Esophagus squamous epithelium (tissue), 5 donors: ENCODE results near the gene BMP8A. TPM values are rescaled to one million over a fixed set of nuclear protein-coding genes. Genes with fewer than 3 reads are reported as not detected.
"Not testable (repeated sequence)": the region's sequence is repeated elsewhere in the genome, so short reads cannot be mapped to it uniquely, and the experiment has no call there.

Experiments used
- DNase-seq: peaks from one replicate; lab custom pipeline; 2025; lab: John Stamatoyannopoulos, UW
- H3K27ac ChIP-seq, 4 donors: fragments of 200-600 bp; sonication (generic); one replicate each; pipeline ENCODE4 v1.5.1; 2016 to 2019; ENCODE audit warnings: mild to moderate bottlenecking in 1 of 4
- H3K27me3 ChIP-seq, 4 donors: fragments of 200-600 bp; sonication (generic); 1 replicate in 3 of 4; 2 replicates in 1 of 4; pipeline versions ENCODE4 v1.5.1 to v1.6.0; 2017 to 2021; ENCODE audit warnings: antibody characterized with exemption in 1 of 4
- H3K36me3 ChIP-seq, 3 donors: fragments of 200-600 bp; sonication (generic); one replicate each; pipeline ENCODE4 v1.5.1; 2016 to 2019
- H3K4me1 ChIP-seq, 3 donors: fragments of 200-600 bp; sonication (generic); one replicate each; pipeline ENCODE4 v1.5.1; 2017 to 2019
- H3K4me3 ChIP-seq, 4 donors: fragments of 200-600 bp; sonication (generic); 1 replicate in 3 of 4; 2 replicates in 1 of 4; pipeline ENCODE4 v1.5.1; 2016 to 2019; ENCODE audit warnings: mild to moderate bottlenecking in 2 of 4, moderate library complexity in 1 of 4
- H3K9me3 ChIP-seq, 3 donors: fragments of 200-600 bp; sonication (generic); one replicate each; pipeline ENCODE4 v1.5.1; 2016 to 2019
- CTCF ChIP-seq, 6 experiments: fragments of 450-650 bp in 4 of 6; fragments of 200-600 bp in 2 of 6; sonication (generic) in 2 of 6; IDR thresholded peaks; one replicate each; pipeline ENCODE4 v1.5.1; 2016 to 2019; ENCODE audit warnings: antibody characterized with exemption in 6 of 6, mild to moderate bottlenecking in 4 of 6, moderate library complexity in 4 of 6
- POLR2A ChIP-seq, 4 donors: fragments of 450-650 bp; IDR thresholded peaks; one replicate each; pipeline ENCODE4 v1.6.1; 2017; ENCODE audit warnings: antibody characterized with exemption in 4 of 4, mild to moderate bottlenecking in 4 of 4, moderate library complexity in 3 of 4
- WGBS, 2 donors: methylation state at CpG; one replicate each; pipeline ENCODE4 v1.1.5; 2018; 5-methylcytosine and 5-hydroxymethylcytosine counted together
- intact Hi-C: fragments of 100-400 bp; cut with DNase I; formaldehyde crosslinking; loops from one replicate; pipeline ENCODE4 v1.15.0; 2022
- total RNA-seq, 4 donors: library from RNA; depleted of rRNA; stranded (reverse); fragments of >200 nt; gene quantifications; one replicate each; pipeline ENCODE4 v1.1.0, GENCODE V29; 2016
- donor health status: DM: yes; HTN: yes; CAD: no.

The BMP8A gene
- total RNA-seq, 4 donors from 2014 or later, result 0.13 to 0.38 TPM; not detected in 2

GRCh38 chr1:39489567-39490239, 1.7 kb upstream of the BMP8A start:
- peaks cover 0 to 49% (median 0%) of the 10 kb centered on the region in 4 donors for H3K27me3 ChIP-seq
- TF ChIP-seq POLR2A (IDR thresholded peaks at IDR 0.05) (no peak), CTCF (IDR thresholded peaks at IDR 0.05) (no peak)
- no peaks in the 10 kb centered on the region for H3K9me3 ChIP-seq
- H3K4me1 ChIP-seq, result peaks cover 4 to 27% (median 15%) of the 10 kb centered on the region in 3 donors
- H3K27ac ChIP-seq, result no peak overlapping the region
- intact Hi-C loops, result no loop called here
- no peak overlapping the region for H3K4me3 ChIP-seq
- H3K36me3 ChIP-seq, result peaks cover 0 to 34% (median 11%) of the 10 kb centered on the region in 3 donors
- 58 to 62% methylated on average over 10 to 12 of the region's 13 CpGs for WGBS, 2 donors
- no peak for DNase-seq

- TF ChIP-seq CTCF (IDR thresholded peaks at IDR 0.05) (no peak), POLR2A (IDR thresholded peaks at IDR 0.05) (no peak)
These were observed 765 bp upstream of the BMP8A start for GRCh38 chr1:39490596-39491145.

GRCh38 chr1:39492118-39493042, 944 bp downstream of the BMP8A start:
- H3K9me3 ChIP-seq, H3K27ac ChIP-seq, H3K36me3 ChIP-seq, intact Hi-C loops, DNase-seq: not testable (repeated sequence)
- peaks cover 4 to 27% (median 15%) of the 10 kb centered on the region in 3 donors for H3K4me1 ChIP-seq
- WGBS, 2 donors, result 42 to 72% methylated on average over 8 to 13 of the region's 67 CpGs
- H3K27me3 ChIP-seq, result peaks cover 0 to 64% (median 0%) of the 10 kb centered on the region in 4 donors
- H3K4me3 ChIP-seq, result peak overlapping the region in 2 of 4 donors; percentile 52 to 68

More at GRCh38 chr1:39490596-39491145, 765 bp upstream of the BMP8A start:
- DNase-seq, result no peak
- 5 to 50% methylated on average over 1 to 11 of the region's 32 CpGs for WGBS, 2 donors
- H3K27ac ChIP-seq, result peak overlapping the region in 1 of 4 donors; percentile 40
- H3K27me3 ChIP-seq, result peaks cover 0 to 54% (median 0%) of the 10 kb centered on the region in 4 donors
- intact Hi-C loops, result no loop called here
- H3K36me3 ChIP-seq, result peaks cover 0 to 24% (median 2%) of the 10 kb centered on the region in 3 donors
- peak overlapping the region; percentile 35 to 68 (median 44) for H3K4me3 ChIP-seq
- peaks cover 4 to 27% (median 15%) of the 10 kb centered on the region in 3 donors for H3K4me1 ChIP-seq
- no peaks in the 10 kb centered on the region for H3K9me3 ChIP-seq

- H3K36me3 ChIP-seq, H3K9me3 ChIP-seq, H3K27ac ChIP-seq, H3K4me3 ChIP-seq, DNase-seq, intact Hi-C loops: not testable (repeated sequence)
- Histone ChIP-seq H3K4me1 (peaks cover 4 to 27% (median 15%) of the 10 kb centered on the region in 3 donors), H3K27me3 (peaks cover 0 to 67% (median 0%) of the 10 kb centered on the region in 4 donors)
- WGBS, 2 donors, result 85 to 92% methylated on average over 2 to 4 of the region's 13 CpGs
These were observed 1.8 kb downstream of the BMP8A start for GRCh38 chr1:39493043-39493810.

GRCh38 chr1:39494671-39495410, 3.4 kb downstream of the BMP8A start:
- WGBS, 2 donors, result 83 to 89% methylated on average over 1 to 3 of the region's 14 CpGs
- no peaks in the 10 kb centered on the region for H3K9me3 ChIP-seq
- no peaks in the 10 kb centered on the region for H3K36me3 ChIP-seq
- TF ChIP-seq CTCF (IDR thresholded peaks at IDR 0.05) (no peak), POLR2A (IDR thresholded peaks at IDR 0.05) (no peak)
- H3K27ac ChIP-seq, result no peak overlapping the region
- H3K4me1 ChIP-seq, result peaks cover 4 to 22% (median 15%) of the 10 kb centered on the region in 3 donors
- intact Hi-C loops, result no loop called here
- no peak for DNase-seq
- H3K4me3 ChIP-seq, result no peak overlapping the region
- peaks cover 0 to 63% (median 0%) of the 10 kb centered on the region in 4 donors for H3K27me3 ChIP-seq

- H3K4me3 ChIP-seq, intact Hi-C loops, H3K9me3 ChIP-seq, H3K27ac ChIP-seq, DNase-seq, H3K36me3 ChIP-seq: not testable (repeated sequence)
- Histone ChIP-seq H3K27me3 (peaks cover 0 to 50% (median 0%) of the 10 kb centered on the region in 4 donors), H3K4me1 (peaks cover 0 to 27% (median 5%) of the 10 kb centered on the region in 3 donors)
- WGBS, 2 donors, result 92 to 95% methylated on average over 5 of the region's 5 CpGs
These were observed 5.1 kb downstream of the BMP8A start for GRCh38 chr1:39496520-39496919.
